Dermis microvascular lymphatic vessel endothelial cell (primary cell): ENCODE measurements around the gene CAMK2B. TPM values are rescaled to one million over a fixed set of nuclear protein-coding genes. Genes with fewer than 3 reads are reported as not detected.

ENCODE experiments used
- DNase-seq, 2 donors: peaks; one replicate each; pipeline versions ENCODE4 v3.0.0 to v3.0.0-alpha.2; 2010; ENCODE audit warnings: low read depth in 2 of 2
- total RNA-seq: library from RNA; depleted of rRNA; stranded (reverse); fragments of >200 nt; gene quantifications from 2 replicates; pipeline ENCODE4 v1.2.1, GENCODE V29; 2014

The CAMK2B gene
- total RNA-seq, 1 donor from 2014 or later, result 0.13 TPM

DNA sequence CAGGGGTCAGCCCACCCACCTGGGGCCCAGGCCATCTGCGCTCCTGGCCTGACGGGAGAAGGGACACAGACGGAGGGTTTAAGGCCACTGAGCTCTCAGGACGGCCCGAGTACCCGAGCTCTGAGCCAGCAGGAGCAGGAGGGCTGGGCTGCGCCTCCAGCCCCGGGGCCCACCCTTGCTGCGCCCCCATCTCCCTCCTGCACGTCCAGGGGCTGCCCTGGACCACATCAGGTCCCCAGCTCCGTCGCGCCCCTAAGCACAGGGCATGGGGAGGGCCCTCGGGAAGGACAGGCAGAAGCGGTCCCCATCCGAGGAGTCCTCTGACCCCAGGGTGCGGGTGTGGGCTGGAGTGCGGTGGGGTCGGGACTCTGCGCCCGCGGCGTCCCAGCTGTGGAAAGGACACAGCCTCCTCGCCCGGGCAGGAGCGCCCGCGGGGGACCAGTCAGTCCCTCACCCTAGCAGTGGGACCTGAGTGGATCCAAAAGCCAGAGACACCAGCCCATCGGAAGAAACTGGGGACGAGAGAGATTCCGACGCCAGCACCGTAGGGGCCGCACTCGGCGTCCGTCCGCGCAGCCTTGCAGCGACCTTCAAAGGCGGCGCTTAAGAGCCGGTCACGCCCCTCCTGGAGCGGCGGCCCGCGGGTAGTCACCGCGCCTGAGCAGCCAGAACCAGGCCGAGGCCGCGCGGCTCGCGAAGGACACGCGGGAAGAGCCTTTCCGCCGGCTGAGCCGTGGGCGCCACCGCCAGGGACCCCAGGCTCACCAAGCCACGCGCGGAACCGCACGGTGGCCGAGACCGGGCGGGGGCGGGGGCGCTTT is 15.9 kb downstream of the CAMK2B start:
- peak; percentile 4 to 71 for DNase-seq

DNA sequence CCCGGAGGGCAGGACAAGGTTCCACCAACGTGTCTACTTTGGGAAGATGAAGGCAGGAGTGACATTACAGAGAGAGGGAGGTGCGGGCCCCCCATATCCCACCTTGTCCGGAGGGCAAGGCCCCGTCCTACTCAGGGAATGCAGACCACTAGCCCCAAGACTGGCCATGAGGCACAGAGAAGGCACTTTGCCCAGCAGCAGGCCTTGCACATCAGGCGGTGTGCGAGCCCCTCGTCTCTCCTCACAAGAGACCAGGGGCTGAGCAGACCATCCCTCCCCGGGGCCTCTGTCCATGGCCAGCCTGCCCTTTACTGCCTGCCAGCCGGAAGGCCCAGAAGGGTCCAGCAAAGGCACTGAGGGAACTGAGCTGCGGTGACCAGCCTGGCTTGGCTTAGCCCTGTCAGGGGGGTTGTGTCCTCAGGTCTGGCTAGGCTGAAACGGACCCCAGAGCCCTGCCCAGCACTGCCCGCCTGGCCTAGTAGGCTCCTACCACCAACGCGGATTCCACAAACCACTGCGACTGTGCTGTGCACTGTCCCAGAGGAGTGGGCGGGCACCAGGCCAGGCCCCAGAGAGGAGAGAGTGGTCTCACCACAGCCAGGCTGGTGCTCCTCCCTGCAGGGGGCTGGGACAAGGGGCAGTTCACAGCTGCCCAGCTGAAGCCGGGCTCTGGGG is 16.7 kb downstream of the CAMK2B start:
- DNase-seq, result no peak

DNA sequence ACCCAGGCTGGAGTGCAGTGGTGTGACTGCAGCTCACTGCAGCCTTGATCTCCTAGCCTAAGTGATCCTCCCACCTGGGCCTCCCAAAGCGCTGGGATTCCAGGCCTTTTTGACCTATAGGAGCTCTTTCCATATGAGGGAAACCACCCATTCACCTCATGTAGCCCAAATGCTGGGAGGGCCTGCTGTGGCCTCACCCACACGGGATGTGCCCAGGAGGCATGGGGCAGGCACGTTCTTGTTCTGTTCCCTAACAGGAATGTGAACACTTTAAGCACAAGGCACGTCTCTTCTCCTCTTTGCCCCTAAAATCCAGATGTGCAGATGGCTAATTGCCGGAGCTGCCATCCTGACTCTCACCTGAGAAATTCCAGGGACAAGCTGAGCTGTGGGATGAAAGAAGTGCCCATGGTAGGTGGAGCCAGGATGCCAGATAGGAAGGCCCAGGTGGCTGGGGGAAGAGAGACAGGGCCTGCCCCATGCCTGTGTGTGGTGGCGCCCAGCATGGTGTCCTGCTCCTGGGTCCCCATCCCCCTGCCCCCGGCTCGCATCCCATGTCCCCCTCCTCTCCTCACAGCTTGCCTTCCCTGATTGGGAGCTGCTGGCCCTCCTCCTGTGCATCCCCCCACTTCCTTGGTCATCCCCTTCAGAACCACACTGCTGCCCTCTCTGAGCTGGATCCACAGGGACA is 17.3 kb downstream of the CAMK2B start:
- no peak for DNase-seq

DNA sequence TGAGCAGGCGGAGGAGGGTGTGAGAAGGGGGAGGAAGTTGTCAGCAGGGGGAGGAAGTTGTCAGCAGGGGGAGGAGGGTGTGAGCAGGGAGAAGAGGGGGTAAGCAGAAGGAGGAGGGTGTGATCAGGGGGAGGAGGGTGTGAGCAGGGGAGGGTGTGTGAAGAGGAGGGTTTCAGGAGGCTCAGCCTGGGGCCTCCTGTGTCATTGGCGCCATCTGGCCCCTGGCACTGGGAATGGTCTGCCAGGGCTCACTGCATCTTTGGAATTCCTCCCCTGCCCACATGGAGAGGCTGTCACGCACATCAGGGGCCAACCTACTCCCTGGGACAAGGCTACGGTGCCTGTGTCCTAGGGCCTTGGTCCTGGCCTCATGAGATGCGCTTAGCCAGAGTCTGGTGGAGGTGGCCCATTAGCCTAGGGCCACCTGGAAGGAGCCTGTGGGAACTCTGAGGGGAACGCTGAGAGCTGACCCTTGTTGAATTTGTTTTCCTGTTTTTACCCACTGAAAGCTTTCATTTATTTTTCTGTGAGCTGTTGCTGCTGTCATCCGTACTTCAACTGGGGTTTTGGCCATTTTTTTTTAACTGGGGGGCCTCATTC is 18.0 kb downstream of the CAMK2B start:
- DNase-seq, result peak; percentile 2 to 45

DNA sequence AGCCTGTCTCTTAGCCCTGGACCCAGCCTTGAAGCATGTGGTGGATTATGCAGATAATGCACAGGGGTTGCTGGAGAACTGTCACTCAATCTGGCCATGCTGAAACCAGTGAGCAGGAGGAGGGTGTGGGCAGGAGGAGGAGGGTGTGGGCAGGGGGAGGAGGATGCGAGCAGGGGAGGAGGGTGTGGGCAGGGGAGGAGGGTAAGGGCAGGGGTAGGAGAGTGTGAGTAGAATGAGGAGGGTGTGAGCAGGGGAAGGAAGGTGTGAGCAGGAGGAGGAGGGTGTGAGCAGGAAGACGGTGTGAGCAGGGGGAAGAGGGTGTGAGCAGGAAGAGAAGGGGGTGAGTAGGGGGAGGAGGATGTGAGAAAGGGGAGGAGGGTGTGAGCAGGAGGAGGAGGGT is 18.8 kb downstream of the CAMK2B start:
- DNase-seq, result no peak

DNA sequence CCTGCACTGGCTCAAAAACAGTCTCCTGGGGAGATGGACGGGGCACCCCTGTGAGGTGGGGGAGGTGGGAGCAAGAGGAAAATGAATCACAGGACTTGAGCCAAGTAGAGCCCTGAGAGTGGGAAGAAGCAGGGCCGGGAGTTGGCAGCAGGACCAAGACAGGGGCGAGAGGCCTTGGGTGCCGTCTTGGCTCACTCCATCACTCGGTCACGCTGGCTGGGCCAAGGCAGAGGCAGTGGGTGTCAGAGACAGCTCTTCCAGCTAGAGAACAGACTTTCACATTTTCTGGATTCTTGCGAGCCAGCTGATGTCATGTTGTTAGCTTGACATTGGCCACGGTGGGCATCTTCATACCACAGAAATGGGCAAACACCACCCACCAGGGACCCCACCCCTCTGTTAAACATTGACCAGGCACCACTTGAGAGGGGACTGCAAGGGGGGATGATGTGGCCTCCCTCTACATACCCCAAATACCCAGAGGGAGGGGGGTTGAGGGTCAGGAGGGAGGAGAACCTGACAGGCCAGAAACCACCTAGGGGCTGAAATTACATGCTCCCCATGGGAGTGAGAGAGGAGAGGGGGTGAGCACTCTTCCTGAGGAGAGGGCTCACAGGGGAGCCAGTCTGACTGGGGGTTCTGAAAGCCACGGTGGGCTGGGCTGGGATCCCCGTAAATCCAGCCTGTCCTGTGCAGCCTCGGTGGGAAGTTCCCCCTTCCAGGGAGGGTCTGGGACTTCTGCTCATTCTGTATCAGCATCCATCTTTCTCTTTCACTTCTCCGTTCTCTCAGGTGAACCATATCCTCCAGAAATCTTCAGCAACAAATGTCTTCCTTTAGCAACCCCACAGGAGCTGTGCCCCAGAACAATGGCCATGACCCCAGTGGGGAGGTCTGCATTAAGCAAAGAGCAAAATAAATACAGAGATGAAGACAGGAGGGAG is 19.6 kb downstream of the CAMK2B start:
- DNase-seq, result no peak

DNA sequence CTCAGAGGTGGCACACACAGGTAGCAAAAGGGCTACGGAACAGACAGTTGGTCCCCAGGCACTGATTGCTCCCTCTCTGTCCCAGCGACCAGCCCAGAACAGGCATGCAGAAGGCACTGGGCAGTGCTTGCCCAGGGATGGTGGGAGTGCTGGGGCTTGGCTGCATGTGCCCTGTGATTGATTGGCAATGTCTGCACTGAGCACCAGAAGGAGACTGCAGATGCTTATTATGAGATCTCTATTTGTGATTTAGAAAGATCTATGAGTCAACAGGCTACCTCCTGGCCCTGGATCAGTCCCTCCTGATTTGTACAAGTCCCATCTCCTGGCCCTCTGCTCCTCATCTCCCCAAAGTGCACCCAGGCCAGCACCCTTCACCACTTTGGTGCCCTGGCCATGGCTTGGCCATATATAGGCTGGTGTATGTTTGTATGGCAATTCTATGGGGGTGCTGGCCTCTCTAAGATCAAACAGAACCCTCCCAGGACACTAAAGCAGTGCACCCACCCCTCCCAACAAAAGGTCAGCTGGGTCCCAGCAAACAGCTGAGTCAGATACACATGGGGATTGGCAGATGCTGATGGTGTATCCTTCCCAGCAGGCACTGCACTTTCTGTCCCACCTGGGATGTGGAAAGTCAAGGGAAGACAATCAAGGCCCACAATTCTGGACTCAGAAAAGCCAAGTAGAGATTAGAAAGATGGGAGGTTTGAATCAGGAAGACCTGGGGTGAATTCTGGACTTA is 30.9 kb downstream of the CAMK2B start:
- no peak for DNase-seq

DNA sequence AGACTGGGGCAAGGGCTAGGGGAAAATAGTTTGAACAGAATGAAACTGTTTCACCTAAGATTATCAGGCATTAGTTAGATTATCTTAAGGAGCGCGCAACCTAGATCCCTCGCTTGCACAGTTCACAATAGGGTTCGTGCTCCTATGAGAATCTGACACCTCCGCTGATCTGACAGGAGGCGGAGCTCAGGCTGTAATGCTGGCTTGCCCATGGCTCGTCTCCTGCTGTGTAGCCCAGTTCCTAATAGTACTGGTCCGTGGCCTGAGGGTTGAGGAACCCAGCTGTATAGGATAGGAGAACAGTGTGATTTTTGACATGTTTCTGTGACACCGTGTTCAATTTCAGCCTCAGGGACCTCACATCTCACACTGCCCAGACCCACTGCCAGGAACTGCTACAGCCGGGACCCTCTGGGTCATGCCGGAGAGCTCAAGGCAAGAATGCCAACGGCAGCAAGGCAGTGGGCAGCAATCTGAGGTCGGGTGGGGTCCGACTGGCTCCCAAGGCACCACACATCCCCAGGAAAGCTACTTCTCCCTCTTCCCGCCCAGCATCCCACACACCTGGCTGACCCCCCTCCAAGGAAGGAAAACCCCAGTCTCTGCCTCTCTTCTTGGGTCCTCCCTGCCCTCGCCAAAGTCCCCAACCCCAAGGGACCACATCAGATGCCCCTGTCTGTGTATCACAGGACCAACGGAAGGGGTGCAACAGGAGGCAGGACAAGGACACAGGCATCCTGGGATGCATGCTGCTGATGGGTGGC is 31.7 kb downstream of the CAMK2B start:
- DNase-seq, result no peak

DNA sequence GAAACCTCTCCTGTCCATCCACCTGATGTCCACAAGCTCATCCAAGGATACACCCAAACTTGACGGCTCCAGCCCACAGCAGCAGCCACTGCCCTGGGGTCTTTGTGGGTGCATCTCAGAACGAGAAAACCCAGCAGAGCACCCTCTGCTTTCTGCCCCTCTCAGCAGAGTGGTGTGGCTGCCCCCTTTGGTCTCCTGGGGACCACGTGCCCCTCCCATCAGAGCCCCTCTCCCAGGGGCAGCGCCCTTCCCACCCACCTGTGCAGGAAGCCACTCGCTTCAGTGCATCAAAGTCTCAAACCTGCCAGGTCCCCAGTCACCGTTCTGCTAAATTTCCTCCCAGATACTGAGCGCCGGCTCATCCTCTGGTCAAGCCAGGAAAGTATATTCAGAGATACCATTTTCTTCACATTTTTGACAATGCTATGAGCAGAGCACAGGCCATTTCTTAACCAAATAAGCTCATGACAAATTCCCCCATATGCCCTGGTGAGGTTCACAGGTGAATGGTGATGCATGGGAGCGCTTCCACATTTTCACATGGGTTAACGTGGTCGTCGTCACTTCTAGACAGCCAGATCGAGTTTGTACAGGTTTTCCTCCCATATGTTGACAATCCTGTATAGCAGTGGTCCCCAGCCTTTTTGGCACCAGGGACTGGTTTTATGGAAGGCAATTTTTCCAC is 32.4 kb downstream of the CAMK2B start:
- DNase-seq, result no peak

DNA sequence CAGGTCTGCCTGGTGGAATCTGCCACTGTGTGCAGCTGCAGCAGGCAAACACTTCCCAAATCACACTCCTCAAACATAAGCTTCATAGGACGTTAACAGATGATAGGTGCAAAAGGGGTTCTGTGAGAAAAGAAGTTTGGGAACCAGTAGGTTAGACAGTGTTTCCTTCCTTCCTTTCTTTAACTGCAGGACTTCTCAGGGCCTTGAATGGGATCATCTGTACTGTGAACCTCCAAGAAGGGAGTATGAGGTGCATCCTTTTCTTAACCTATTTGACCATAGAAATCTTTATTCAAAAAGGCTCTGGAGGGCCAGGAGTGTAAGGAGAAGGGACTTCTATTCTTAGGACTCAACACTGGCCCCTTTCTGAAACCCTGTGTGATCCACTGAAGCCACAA is 33.0 kb downstream of the CAMK2B start:
- no peak for DNase-seq

DNA sequence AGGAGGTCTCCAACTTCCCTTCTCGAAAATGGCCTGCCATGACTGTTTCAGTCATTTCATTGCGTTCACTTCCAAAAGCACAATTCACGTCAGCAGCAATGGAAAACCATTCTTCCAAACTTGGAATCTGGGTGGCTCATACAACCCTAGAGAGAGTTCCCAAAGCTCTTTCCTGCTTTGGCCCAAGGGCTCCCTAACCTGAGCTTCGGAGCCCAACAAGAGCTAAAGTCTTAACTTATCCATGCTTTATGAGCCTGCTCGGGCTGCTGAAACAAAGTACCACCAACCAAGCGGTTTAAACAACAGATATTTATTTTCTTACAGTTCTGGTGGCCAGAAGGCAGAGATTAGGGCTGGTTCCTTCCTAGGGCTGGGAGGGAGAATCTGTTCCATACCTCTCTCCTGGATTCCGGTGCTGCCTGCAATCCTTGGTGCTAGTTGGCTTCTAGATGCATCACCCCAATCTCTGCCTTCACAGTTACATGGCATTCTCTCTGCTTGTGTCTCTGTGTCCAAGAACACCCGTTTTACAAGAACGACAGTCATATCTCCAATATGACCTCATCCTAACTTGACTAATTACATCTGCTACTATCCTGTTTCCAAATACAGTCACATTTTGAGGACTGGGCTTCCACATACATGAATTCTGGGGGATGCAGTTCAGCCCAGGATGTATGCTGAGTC is 33.5 kb downstream of the CAMK2B start:
- DNase-seq, result no peak

DNA sequence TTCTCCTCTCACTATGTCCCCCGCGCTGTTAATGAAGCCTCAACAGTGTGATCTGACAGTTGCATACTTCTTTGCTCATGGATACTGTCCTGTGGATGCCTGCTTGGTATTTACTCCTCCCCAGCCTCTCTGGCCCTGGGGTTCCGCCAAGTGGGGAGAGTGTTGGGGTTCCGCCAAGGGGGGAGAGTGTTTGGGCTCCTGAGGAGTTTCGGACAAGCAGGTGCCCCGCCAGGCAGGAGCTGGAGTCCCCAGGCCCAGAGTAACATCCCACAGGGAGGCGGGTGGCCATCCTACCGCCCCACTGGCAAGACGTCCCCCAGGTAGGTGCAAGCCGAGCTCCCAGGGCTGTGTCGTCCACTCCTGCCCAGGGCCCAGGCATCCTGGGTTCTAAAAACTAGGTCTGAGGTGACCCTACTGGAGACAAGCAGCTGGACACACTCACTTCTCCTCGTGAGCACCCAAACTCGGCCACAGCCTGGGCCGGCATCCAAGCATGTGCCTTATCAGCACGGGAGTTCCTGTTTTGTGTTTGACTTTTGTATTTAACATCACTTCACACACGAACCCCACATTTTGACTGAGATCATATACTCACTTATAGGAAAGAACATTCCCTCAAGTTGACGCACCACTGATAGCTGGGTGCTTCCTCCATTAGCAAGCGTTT is 34.2 kb downstream of the CAMK2B start:
- peak in 1 of 2 donors; percentile 32 for DNase-seq

DNA sequence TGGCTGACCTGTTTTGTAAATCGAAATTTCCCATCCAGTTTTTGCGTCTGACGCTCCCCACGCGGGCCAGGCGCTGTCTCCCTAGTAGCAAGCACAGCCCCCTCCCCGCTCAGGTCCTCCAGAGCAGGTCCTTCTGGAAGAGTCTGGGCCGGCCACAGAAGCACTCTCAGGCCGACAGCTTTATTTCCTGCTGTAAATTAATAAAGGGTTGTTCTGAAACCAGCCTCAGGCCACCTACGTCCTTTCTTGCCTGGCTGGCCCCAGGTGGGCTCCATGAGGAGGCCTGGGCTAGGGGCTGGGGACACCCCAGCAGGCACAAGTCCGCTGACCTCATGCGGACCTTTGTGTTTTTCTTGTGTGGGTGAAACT is 35.2 kb downstream of the CAMK2B start:
- DNase-seq, result no peak

DNA sequence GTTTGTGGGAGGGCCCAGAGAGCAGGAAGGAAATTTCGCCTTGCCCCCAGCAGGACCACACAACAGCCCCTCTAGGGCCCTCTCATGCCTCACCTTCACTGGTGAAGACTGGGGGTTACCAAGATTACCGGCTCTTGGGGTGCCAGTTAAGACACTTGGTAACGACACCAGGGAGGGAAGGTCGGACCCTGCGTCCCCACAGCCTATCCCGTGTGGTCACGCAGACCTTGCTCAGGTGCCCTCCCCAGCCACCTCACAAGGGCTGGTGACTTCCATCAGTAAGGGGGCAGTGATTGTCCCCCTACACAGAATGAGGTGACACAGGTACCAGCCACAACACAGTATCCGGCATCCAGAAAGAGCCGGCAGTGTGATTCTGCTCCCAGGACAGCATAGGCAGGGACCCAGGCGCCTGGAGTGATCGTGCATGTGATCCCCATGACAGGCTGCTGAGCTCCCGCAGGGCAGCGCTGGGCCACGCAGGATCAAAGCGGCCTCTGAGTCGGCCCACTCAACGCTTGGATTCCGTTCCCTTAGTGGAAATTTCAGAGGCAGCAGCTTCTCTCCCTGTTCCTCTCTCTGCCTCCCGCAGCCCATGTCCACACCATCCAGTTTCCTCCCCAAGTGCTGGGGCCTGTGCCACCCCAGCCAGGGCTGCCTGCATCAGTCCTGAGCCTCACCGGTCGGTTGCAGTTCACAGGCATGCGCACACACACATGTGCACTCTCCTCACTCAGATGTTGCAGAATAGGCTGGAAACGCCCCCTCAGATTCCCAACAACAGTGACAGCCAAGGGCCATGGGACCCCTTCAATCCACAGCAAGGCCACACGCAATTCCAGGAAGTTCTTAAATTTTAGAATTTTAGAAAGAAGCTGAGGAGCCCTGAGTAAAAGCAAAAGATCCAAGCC is 35.8 kb downstream of the CAMK2B start:
- no peak for DNase-seq

DNA sequence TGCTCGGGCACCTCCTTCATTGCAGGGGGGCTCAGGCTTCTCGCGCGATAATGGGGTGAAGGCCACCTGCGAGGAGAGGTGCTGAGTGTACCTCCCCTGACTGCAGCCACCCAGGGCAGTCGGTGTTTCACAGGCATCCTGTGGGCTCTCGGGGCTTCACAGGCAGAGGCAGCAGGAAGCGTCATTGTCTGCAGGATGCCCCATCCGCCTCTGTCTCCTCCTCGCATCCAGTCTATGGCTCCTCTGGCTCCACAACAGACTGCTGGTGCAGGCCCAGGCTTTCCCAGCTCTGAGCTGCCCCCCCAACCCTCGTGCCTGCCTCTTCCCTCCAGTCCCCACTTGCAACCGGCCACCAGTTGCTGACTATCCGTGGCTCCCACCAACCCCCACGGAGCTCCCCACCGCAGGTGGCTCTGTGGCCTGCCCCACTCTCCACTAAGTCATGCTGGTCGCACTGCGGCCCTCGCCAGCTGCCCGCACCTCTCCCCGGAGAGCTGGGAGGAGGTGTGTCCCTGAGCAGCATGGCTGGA is 36.5 kb downstream of the CAMK2B start:
- no peak for DNase-seq

DNA sequence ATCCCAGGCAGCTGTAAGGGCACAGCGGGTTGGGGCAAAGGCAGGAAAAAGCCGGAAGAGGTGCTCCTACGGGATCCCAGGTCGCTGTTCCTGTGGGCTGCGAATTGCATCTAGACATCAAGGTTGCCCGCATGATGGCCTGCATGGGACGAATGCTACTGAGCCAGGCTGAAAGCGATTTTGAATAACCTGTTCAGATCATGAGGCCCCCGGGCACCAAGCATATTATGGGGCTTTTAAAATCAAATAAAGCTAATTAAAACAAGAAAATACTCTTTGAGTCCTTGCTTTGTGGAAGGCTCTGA is 37.1 kb downstream of the CAMK2B start:
- DNase-seq, result no peak
